GM21526 (cell line): ENCODE measurements around the gene RCC1.
A peak's percentile ranks its signal among the peaks of the same experiment; 100 is the strongest.
"Not testable (repeated sequence)": the region's sequence is repeated elsewhere in the genome, so short reads cannot be mapped to it uniquely, and the experiment has no call there.

ENCODE experiments used
- ATAC-seq: cut with Tn5 transposase; IDR thresholded peaks from one replicate; pipeline ENCODE4 v1.9.1; 2021; ENCODE audit warnings: moderate library complexity; ENCODE audit not compliant: unreplicated experiment, low FRiP score

Gene RCC1

GRCh38 chr1:28541414-28542015 is 35.7 kb downstream of the RCC1 start:
- not testable (repeated sequence) for ATAC-seq

- no peak for ATAC-seq
Observed at GRCh38 chr1:28545246-28545628, 39.4 kb downstream of the RCC1 start.

GRCh38 chr1:28548318-28548717 is 42.5 kb downstream of the RCC1 start:
- no peak for ATAC-seq

- ATAC-seq, result no peak
Observed at GRCh38 chr1:28551381-28551780, 45.5 kb downstream of the RCC1 start.

- peak; percentile 80 for ATAC-seq
Observed at GRCh38 chr1:28552758-28553663, 47.2 kb downstream of the RCC1 start, which contains the start of gene TRNAU1AP. TRNAU1AP (plus strand) TSS chr1:28553085; CDS start chr1:28553111, 26 bp downstream.

- no peak for ATAC-seq
Observed at GRCh38 chr1:28560886-28561285, 55.0 kb downstream of the RCC1 start.

GRCh38 chr1:28564310-28564709 is 58.5 kb downstream of the RCC1 start:
- ATAC-seq, result no peak

- ATAC-seq, result no peak
Observed at GRCh38 chr1:28565040-28565439, 59.2 kb downstream of the RCC1 start.

GRCh38 chr1:28565726-28566125 is 59.9 kb downstream of the RCC1 start:
- no peak for ATAC-seq

GRCh38 chr1:28566931-28567330 is 61.1 kb downstream of the RCC1 start:
- no peak for ATAC-seq

- ATAC-seq, result no peak
Observed at GRCh38 chr1:28571911-28572310, 66.1 kb downstream of the RCC1 start.

GRCh38 chr1:28572891-28573290 is 67.0 kb downstream of the RCC1 start:
- not testable (repeated sequence) for ATAC-seq

GRCh38 chr1:28573564-28573963 is 67.7 kb downstream of the RCC1 start:
- ATAC-seq, result no peak

GRCh38 chr1:28577052-28577678 is 71.3 kb downstream of the RCC1 start:
- ATAC-seq, result no peak

- no peak for ATAC-seq
Observed at GRCh38 chr1:28577738-28578536, 72.1 kb downstream of the RCC1 start.

GRCh38 chr1:28578696-28579218 is 72.9 kb downstream of the RCC1 start:
- no peak for ATAC-seq

GRCh38 chr1:28579401-28579800 is 73.6 kb downstream of the RCC1 start:
- ATAC-seq, result no peak

GRCh38 chr1:28580722-28581530 is 75.1 kb downstream of the RCC1 start:
- ATAC-seq, result peak; percentile 25

GRCh38 chr1:28581531-28582247 is 75.8 kb downstream of the RCC1 start:
- ATAC-seq, result peak; percentile 78
